ENCODE data around the gene TEX26.

Gene TEX26

DNA sequence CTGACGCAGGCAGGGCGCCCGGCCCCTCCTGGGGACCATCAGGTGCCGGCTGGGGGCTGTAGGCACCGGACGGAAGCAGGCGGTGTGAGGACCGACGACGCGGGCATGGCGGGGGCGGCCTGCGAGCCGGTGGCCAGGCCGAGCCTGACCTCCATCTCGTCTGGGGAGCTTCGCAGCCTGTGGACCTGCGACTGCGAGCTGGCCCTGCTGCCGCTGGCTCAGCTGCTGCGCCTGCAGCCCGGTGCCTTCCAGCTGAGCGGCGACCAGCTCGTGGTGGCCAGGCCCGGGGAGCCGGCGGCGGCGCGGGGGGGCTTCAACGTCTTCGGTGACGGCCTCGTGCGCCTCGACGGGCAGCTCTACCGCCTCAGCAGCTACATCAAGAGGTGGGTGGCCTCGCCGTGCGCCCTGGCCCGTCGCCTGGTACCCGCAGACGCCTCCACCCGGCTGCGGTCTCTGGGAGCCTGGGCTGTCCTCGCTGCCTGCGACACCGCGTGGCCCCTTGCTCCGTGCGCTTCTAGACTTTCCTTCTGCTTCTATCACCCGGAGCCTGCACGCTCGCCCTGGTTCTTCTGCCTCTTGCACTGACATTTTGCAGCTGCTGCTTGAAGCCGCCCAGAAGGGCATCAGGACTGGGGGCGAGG, 25.9 kb upstream of the TEX26 start:
- peak overlapping the region; percentile 43 to 54 for H3K4me3 ChIP-seq (replicated peaks in 1 of 2; ENCODE audit: low read depth in 2 of 2, low read length in 2 of 2)
- DNase-seq (ENCODE audit: low read depth in 2 of 2): peak in 1 of 2 donors; percentile 24

DNA sequence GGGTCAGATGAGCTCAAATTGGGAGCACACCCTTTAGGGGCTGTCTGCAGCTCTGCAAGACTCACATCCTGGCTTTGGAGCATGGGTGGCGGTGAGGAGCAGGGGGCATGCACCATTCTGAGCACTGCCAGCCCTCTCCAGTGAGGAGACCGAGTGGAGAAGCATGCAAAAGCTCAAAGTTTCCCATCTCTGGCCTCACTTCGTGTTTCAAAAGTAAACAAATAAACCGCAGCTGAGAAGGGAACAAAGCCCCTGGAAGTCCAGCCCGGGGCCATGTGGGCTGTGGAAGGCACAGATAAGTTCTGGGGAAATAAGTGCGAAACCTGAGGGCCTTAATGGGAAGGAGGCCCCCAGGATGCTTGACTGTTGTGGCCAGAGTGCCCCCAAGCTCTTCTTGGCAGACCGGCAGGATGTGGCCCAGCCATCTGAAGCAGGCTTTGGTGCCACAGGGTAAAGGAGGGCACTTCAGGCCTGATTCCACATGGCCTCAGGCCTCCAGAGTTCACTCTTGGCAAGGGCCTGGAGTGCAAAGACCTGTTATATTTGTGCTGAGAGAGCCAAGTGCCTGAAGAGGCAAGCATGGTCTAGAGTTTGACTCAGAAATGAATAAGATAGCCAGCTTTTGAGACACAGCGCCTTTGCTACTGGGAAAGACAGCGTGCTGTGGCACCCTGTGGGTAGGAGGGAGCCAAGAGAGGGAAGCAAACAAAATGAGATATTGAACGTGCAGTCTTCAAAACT, 25.2 kb upstream of the TEX26 start:
- no peak for TF ChIP-seq CTCF (IDR thresholded peaks at IDR 0.05; ENCODE audit: low read depth, low read length)
- H3K4me3 ChIP-seq (replicated peaks in 1 of 2; ENCODE audit: low read depth in 2 of 2, low read length in 2 of 2): peak overlapping the region; percentile 43 to 54
- DNase-seq (ENCODE audit: low read depth in 2 of 2): peak; percentile 54 to 58

More for the DNA sequence above, 25.9 kb upstream of the TEX26 start:
- no peak for TF ChIP-seq CTCF (IDR thresholded peaks at IDR 0.05; ENCODE audit: low read depth, low read length)

GRCh38 chr13:30908416-30908980, 24.0 kb upstream of the TEX26 start:
- DNase-seq (ENCODE audit: low read depth in 2 of 2): peak; percentile 48 to 93
- H3K4me3 ChIP-seq (replicated peaks in 1 of 2; ENCODE audit: low read depth in 2 of 2, low read length in 2 of 2): peak overlapping the region in 1 of 2 donors; percentile 54
- TF ChIP-seq CTCF (IDR thresholded peaks at IDR 0.05; ENCODE audit: low read depth, low read length): no peak

DNA sequence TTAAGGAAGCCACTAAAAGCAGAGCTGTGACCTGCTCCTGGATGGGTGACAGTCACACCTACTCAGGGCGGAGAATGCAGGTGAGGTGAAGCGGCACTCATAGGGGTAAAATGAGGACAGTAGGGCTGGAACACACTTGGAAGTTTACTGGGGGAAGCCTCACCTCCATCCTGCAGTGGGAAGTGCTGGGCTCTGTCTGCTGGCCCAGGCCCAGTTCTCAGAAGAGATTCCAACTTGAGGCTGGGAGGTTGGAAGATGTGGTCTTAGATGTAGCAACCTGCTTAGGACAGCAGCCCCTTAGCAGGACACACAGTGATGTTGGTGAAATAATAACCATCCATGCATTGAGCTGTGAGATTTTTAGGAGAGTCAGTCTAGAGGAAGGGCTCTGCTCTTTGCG, 21.8 kb upstream of the TEX26 start:
- H3K4me3 ChIP-seq (replicated peaks in 1 of 2; ENCODE audit: low read depth in 2 of 2, low read length in 2 of 2): no peak overlapping the region
- DNase-seq (ENCODE audit: low read depth in 2 of 2): no peak
- no peak for TF ChIP-seq CTCF (IDR thresholded peaks at IDR 0.05; ENCODE audit: low read depth, low read length)

- TF ChIP-seq CTCF (IDR thresholded peaks at IDR 0.05; ENCODE audit: low read depth, low read length): no peak
- DNase-seq (ENCODE audit: low read depth in 2 of 2): no peak
- H3K4me3 ChIP-seq (replicated peaks in 1 of 2; ENCODE audit: low read depth in 2 of 2, low read length in 2 of 2): no peak overlapping the region
Measured at GRCh38 chr13:30915691-30916541, 16.5 kb upstream of the TEX26 start.

DNA sequence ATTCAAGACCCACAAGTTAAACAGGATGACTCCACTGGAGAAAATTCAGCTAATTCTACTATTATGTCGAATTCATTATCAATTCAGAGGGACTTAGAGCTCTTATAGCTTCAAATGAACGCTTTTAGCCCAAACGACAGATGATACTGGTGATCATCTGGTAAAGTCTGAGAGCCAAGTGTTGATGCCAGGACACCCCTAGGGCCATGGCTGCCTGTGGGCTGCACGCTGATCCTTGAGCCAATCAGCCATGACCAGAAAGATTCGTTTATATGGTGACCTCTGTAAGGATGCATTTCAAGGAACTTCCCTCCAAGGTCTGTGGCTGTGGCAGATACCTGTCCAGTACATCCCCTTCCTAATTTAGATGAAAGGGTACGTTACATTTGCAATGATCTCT, 15.5 kb upstream of the TEX26 start:
- TF ChIP-seq CTCF (IDR thresholded peaks at IDR 0.05; ENCODE audit: low read depth, low read length): no peak
- DNase-seq (ENCODE audit: low read depth in 2 of 2): no peak
- no peak overlapping the region for H3K4me3 ChIP-seq (replicated peaks in 1 of 2; ENCODE audit: low read depth in 2 of 2, low read length in 2 of 2)

All from cardiac fibroblast (primary cell).